Measurements from ENCODE around the gene ACTBL2. TPM values are rescaled to one million over a fixed set of nuclear protein-coding genes. Genes with fewer than 3 reads are reported as not detected.

ACTBL2 gene
- total RNA-seq = 2.7 and 17.7 TPM in 2 replicates

GRCh38 chr5:57482671-57483106, at the start of gene ACTBL2:
Gene ACTBL2, minus strand, starts transcription at chr5:57482811. Its CDS starts 104 bp downstream, at chr5:57482707.

